ENCODE measurements around the gene BRIP1.
"Not testable (repeated sequence)": the region's sequence is repeated elsewhere in the genome, so short reads cannot be mapped to it uniquely, and the experiment has no call there.

The BRIP1 gene

GRCh38 chr17:61783556-61784304 is 79.6 kb downstream of the BRIP1 start:
- no peak overlapping the region for H3K27ac ChIP-seq (ENCODE audit: low read depth, low read length, severe bottlenecking)
- no peaks in the 10 kb centered on the region for H3K9me3 ChIP-seq (ENCODE audit: control insufficient read depth, low read length)
- no peak overlapping the region for H3K4me3 ChIP-seq (ENCODE audit: extremely low read depth, insufficient read depth, low read length, poor library complexity, severe bottlenecking)
- H3K36me3 ChIP-seq (ENCODE audit: control insufficient read depth, insufficient read depth, low read length) = peaks cover 4% of the 10 kb centered on the region
- H3K4me1 ChIP-seq (ENCODE audit: control insufficient read depth, insufficient read depth, low read length, poor library complexity, severe bottlenecking) = no peaks in the 10 kb centered on the region

GRCh38 chr17:61783120-61783519 is 80.2 kb downstream of the BRIP1 start:
- no CpG with 5 or more reads among the region's 1 CpG for WGBS, 2 experiments (ENCODE audit: insufficient coverage in 2 of 2)
- peaks cover 4% of the 10 kb centered on the region for H3K36me3 ChIP-seq (ENCODE audit: control insufficient read depth, insufficient read depth, low read length)
- no peaks in the 10 kb centered on the region for H3K4me1 ChIP-seq (ENCODE audit: control insufficient read depth, insufficient read depth, low read length, poor library complexity, severe bottlenecking)
- H3K9me3 ChIP-seq (ENCODE audit: control insufficient read depth, low read length) = no peaks in the 10 kb centered on the region
- no peak overlapping the region for H3K4me3 ChIP-seq (ENCODE audit: extremely low read depth, insufficient read depth, low read length, poor library complexity, severe bottlenecking)
- no peak overlapping the region for H3K27ac ChIP-seq (ENCODE audit: low read depth, low read length, severe bottlenecking)

- Histone ChIP-seq H3K27ac (ENCODE audit: low read depth, low read length, severe bottlenecking) (no peak overlapping the region), H3K9me3 (ENCODE audit: control insufficient read depth, low read length) (no peaks in the 10 kb centered on the region), H3K4me1 (ENCODE audit: control insufficient read depth, insufficient read depth, low read length, poor library complexity, severe bottlenecking) (no peaks in the 10 kb centered on the region), H3K36me3 (ENCODE audit: control insufficient read depth, insufficient read depth, low read length) (peaks cover 4% of the 10 kb centered on the region), H3K4me3 (ENCODE audit: extremely low read depth, insufficient read depth, low read length, poor library complexity, severe bottlenecking) (no peak overlapping the region)
- no CpG with 5 or more reads among the region's 1 CpG for WGBS, 2 experiments (ENCODE audit: insufficient coverage in 2 of 2)
Observed at GRCh38 chr17:61782683-61783082, 80.6 kb downstream of the BRIP1 start.

GRCh38 chr17:61775364-61775763 is 88.0 kb downstream of the BRIP1 start:
- Histone ChIP-seq H3K36me3 (ENCODE audit: control insufficient read depth, insufficient read depth, low read length) (peaks cover 11% of the 10 kb centered on the region), H3K4me3 (ENCODE audit: extremely low read depth, insufficient read depth, low read length, poor library complexity, severe bottlenecking) (no peak overlapping the region), H3K9me3 (ENCODE audit: control insufficient read depth, low read length) (peaks cover 14% of the 10 kb centered on the region), H3K27ac (ENCODE audit: low read depth, low read length, severe bottlenecking) (no peak overlapping the region), H3K4me1 (ENCODE audit: control insufficient read depth, insufficient read depth, low read length, poor library complexity, severe bottlenecking) (no peaks in the 10 kb centered on the region)
- no CpG with 5 or more reads among the region's 2 CpGs for WGBS, 2 experiments (ENCODE audit: insufficient coverage in 2 of 2)

- no CpG with 5 or more reads among the region's 2 CpGs for WGBS, 2 experiments (ENCODE audit: insufficient coverage in 2 of 2)
- H3K9me3 ChIP-seq (ENCODE audit: control insufficient read depth, low read length) = peaks cover 14% of the 10 kb centered on the region
- H3K36me3 ChIP-seq (ENCODE audit: control insufficient read depth, insufficient read depth, low read length) = peaks cover 14% of the 10 kb centered on the region
- H3K27ac ChIP-seq (ENCODE audit: low read depth, low read length, severe bottlenecking) = no peak overlapping the region
- H3K4me1 ChIP-seq (ENCODE audit: control insufficient read depth, insufficient read depth, low read length, poor library complexity, severe bottlenecking) = no peaks in the 10 kb centered on the region
- H3K4me3 ChIP-seq (ENCODE audit: extremely low read depth, insufficient read depth, low read length, poor library complexity, severe bottlenecking) = no peak overlapping the region
Observed at GRCh38 chr17:61774724-61775123, 88.6 kb downstream of the BRIP1 start.

GRCh38 chr17:61774087-61774486 is 89.2 kb downstream of the BRIP1 start:
- not testable (repeated sequence) for H3K4me3 ChIP-seq (ENCODE audit: extremely low read depth, insufficient read depth, low read length, poor library complexity, severe bottlenecking); H3K27ac ChIP-seq (ENCODE audit: low read depth, low read length, severe bottlenecking); H3K4me1 ChIP-seq (ENCODE audit: control insufficient read depth, insufficient read depth, low read length, poor library complexity, severe bottlenecking)
- peaks cover 14% of the 10 kb centered on the region for H3K9me3 ChIP-seq (ENCODE audit: control insufficient read depth, low read length)
- peaks cover 19% of the 10 kb centered on the region for H3K36me3 ChIP-seq (ENCODE audit: control insufficient read depth, insufficient read depth, low read length)
- WGBS, 2 experiments (ENCODE audit: insufficient coverage in 2 of 2) = 100% methylated on average over 1 of the region's 3 CpGs; no CpG with 5 or more reads in 1 of the 2 experiments

- Histone ChIP-seq H3K4me1 (ENCODE audit: control insufficient read depth, insufficient read depth, low read length, poor library complexity, severe bottlenecking) (no peaks in the 10 kb centered on the region), H3K36me3 (ENCODE audit: control insufficient read depth, insufficient read depth, low read length) (peaks cover 22% of the 10 kb centered on the region), H3K9me3 (ENCODE audit: control insufficient read depth, low read length) (peaks cover 14% of the 10 kb centered on the region), H3K27ac (ENCODE audit: low read depth, low read length, severe bottlenecking) (no peak overlapping the region), H3K4me3 (ENCODE audit: extremely low read depth, insufficient read depth, low read length, poor library complexity, severe bottlenecking) (no peak overlapping the region)
- 100% methylated on average over 1 of the region's 2 CpGs; no CpG with 5 or more reads in 1 of the 2 experiments for WGBS, 2 experiments (ENCODE audit: insufficient coverage in 2 of 2)
Observed at GRCh38 chr17:61770752-61771533, 92.4 kb downstream of the BRIP1 start.

- peaks cover 22% of the 10 kb centered on the region for H3K36me3 ChIP-seq (ENCODE audit: control insufficient read depth, insufficient read depth, low read length)
- peaks cover 14% of the 10 kb centered on the region for H3K9me3 ChIP-seq (ENCODE audit: control insufficient read depth, low read length)
- no peak overlapping the region for H3K27ac ChIP-seq (ENCODE audit: low read depth, low read length, severe bottlenecking)
Observed at GRCh38 chr17:61770043-61770442, 93.3 kb downstream of the BRIP1 start.

GRCh38 chr17:61768405-61768804 is 94.9 kb downstream of the BRIP1 start:
- WGBS, 2 experiments (ENCODE audit: insufficient coverage in 2 of 2) = no CpG with 5 or more reads among the region's 3 CpGs
- no peak overlapping the region for H3K27ac ChIP-seq (ENCODE audit: low read depth, low read length, severe bottlenecking)
- no peak overlapping the region for H3K4me3 ChIP-seq (ENCODE audit: extremely low read depth, insufficient read depth, low read length, poor library complexity, severe bottlenecking)
- no peaks in the 10 kb centered on the region for H3K4me1 ChIP-seq (ENCODE audit: control insufficient read depth, insufficient read depth, low read length, poor library complexity, severe bottlenecking)
- peaks cover 14% of the 10 kb centered on the region for H3K9me3 ChIP-seq (ENCODE audit: control insufficient read depth, low read length)
- H3K36me3 ChIP-seq (ENCODE audit: control insufficient read depth, insufficient read depth, low read length) = peaks cover 26% of the 10 kb centered on the region

More at GRCh38 chr17:61770043-61770442, 93.3 kb downstream of the BRIP1 start:
- Histone ChIP-seq H3K4me1 (ENCODE audit: control insufficient read depth, insufficient read depth, low read length, poor library complexity, severe bottlenecking) (no peaks in the 10 kb centered on the region), H3K4me3 (ENCODE audit: extremely low read depth, insufficient read depth, low read length, poor library complexity, severe bottlenecking) (no peak overlapping the region)

- Histone ChIP-seq H3K4me3 (ENCODE audit: extremely low read depth, insufficient read depth, low read length, poor library complexity, severe bottlenecking) (no peak overlapping the region), H3K4me1 (ENCODE audit: control insufficient read depth, insufficient read depth, low read length, poor library complexity, severe bottlenecking) (no peaks in the 10 kb centered on the region), H3K27ac (ENCODE audit: low read depth, low read length, severe bottlenecking) (no peak overlapping the region), H3K36me3 (ENCODE audit: control insufficient read depth, insufficient read depth, low read length) (peaks cover 21% of the 10 kb centered on the region), H3K9me3 (ENCODE audit: control insufficient read depth, low read length) (peaks cover 18% of the 10 kb centered on the region)
- WGBS, 2 experiments (ENCODE audit: insufficient coverage in 2 of 2) = no CpG with 5 or more reads among the region's 2 CpGs
Observed at GRCh38 chr17:61766520-61766919, 96.8 kb downstream of the BRIP1 start.

- WGBS, 2 experiments (ENCODE audit: insufficient coverage in 2 of 2) = no CpG with 5 or more reads among the region's 1 CpG
- Histone ChIP-seq H3K4me1 (ENCODE audit: control insufficient read depth, insufficient read depth, low read length, poor library complexity, severe bottlenecking) (no peaks in the 10 kb centered on the region), H3K4me3 (ENCODE audit: extremely low read depth, insufficient read depth, low read length, poor library complexity, severe bottlenecking) (no peak overlapping the region), H3K9me3 (ENCODE audit: control insufficient read depth, low read length) (peaks cover 9% of the 10 kb centered on the region), H3K36me3 (ENCODE audit: control insufficient read depth, insufficient read depth, low read length) (peaks cover 15% of the 10 kb centered on the region), H3K27ac (ENCODE audit: low read depth, low read length, severe bottlenecking) (no peak overlapping the region)
Observed at GRCh38 chr17:61764846-61765245, 98.5 kb downstream of the BRIP1 start.

All from mesodermal cell (in vitro differentiated cells).